Neural crest cell (in vitro differentiated cells): ENCODE measurements around the gene SMARCA2. TPM values are rescaled to one million over a fixed set of nuclear protein-coding genes. Genes with fewer than 3 reads are reported as not detected.

Experiments
- DNase-seq: peaks from one replicate; pipeline ENCODE4 v3.0.0; 2021; ENCODE audit warnings: low read depth, mixed read lengths, low spot score
- H3K27ac Mint-ChIP-seq: one replicate; pipeline ENCODE4 v1.8.0; 2021; ENCODE audit warnings: mild to moderate bottlenecking, mixed read lengths; ENCODE audit not compliant: unreplicated experiment
- H3K27me3 Mint-ChIP-seq: 2 replicates; pipeline ENCODE4 v1.8.0; 2021; ENCODE audit warnings: low read depth, mild to moderate bottlenecking, mixed read lengths
- H3K36me3 Mint-ChIP-seq: 2 replicates; pipeline ENCODE4 v1.8.0; 2021; ENCODE audit warnings: low read depth, mild to moderate bottlenecking, mixed read lengths
- H3K4me1 Mint-ChIP-seq: 2 replicates; pipeline ENCODE4 v1.8.0; 2021; ENCODE audit warnings: mixed read lengths
- H3K4me3 Mint-ChIP-seq: one replicate; pipeline ENCODE4 v1.8.0; 2021; ENCODE audit warnings: mild to moderate bottlenecking, mixed read lengths
- H3K9me3 Mint-ChIP-seq: 2 replicates; pipeline ENCODE4 v1.8.0; 2021; ENCODE audit warnings: mixed read lengths
- CTCF ChIP-seq: fragments of 200-600 bp; sonication (generic); conservative IDR thresholded peaks from 2 replicates; pipeline ENCODE4 v1.5.0; 2021; ENCODE audit warnings: antibody characterized with exemption, mild to moderate bottlenecking
- total RNA-seq: library from RNA; stranded (reverse); gene quantifications from 2 replicates; pipeline ENCODE4 v1.2.1, GENCODE V29; 2021

Gene SMARCA2
- total RNA-seq, 1 donor from 2014 or later: 19.4 TPM

- Mint-ChIP-seq H3K9me3 (peaks cover 26% of the 10 kb centered on the region), H3K4me3 (no peak overlapping the region), H3K27ac (no peak overlapping the region), H3K27me3 (no peaks in the 10 kb centered on the region), H3K36me3 (peaks cover 5% of the 10 kb centered on the region), H3K4me1 (peaks cover 51% of the 10 kb centered on the region)
- no peak for DNase-seq
- no peak for TF ChIP-seq CTCF
Observed at GRCh38 chr9:2230362-2230761, 215.2 kb downstream of the SMARCA2 start.

- DNase-seq: no peak
- Mint-ChIP-seq H3K4me1 (peaks cover 54% of the 10 kb centered on the region), H3K27me3 (no peaks in the 10 kb centered on the region), H3K9me3 (peaks cover 29% of the 10 kb centered on the region), H3K36me3 (peaks cover 5% of the 10 kb centered on the region), H3K27ac (no peak overlapping the region), H3K4me3 (no peak overlapping the region)
- no peak for TF ChIP-seq CTCF
Observed at GRCh38 chr9:2231101-2231500, 216.0 kb downstream of the SMARCA2 start.

GRCh38 chr9:2231829-2232228, 216.7 kb downstream of the SMARCA2 start:
- H3K27me3 Mint-ChIP-seq: no peaks in the 10 kb centered on the region
- TF ChIP-seq CTCF: no peak
- peaks cover 29% of the 10 kb centered on the region for H3K9me3 Mint-ChIP-seq
- H3K27ac Mint-ChIP-seq: peak overlapping the region; percentile 4
- DNase-seq: no peak
- H3K4me1 Mint-ChIP-seq: peaks cover 54% of the 10 kb centered on the region
- no peak overlapping the region for H3K4me3 Mint-ChIP-seq
- peaks cover 5% of the 10 kb centered on the region for H3K36me3 Mint-ChIP-seq

GRCh38 chr9:2233274-2233673, 218.1 kb downstream of the SMARCA2 start:
- no peak overlapping the region for H3K27ac Mint-ChIP-seq
- no peaks in the 10 kb centered on the region for H3K27me3 Mint-ChIP-seq
- H3K9me3 Mint-ChIP-seq: peaks cover 24% of the 10 kb centered on the region
- no peak overlapping the region for H3K4me3 Mint-ChIP-seq
- DNase-seq: no peak
- peaks cover 5% of the 10 kb centered on the region for H3K36me3 Mint-ChIP-seq
- peaks cover 44% of the 10 kb centered on the region for H3K4me1 Mint-ChIP-seq
- TF ChIP-seq CTCF: no peak

GRCh38 chr9:2234371-2234893, 219.3 kb downstream of the SMARCA2 start:
- peaks cover 44% of the 10 kb centered on the region for H3K4me1 Mint-ChIP-seq
- peaks cover 2% of the 10 kb centered on the region for H3K36me3 Mint-ChIP-seq
- H3K27ac Mint-ChIP-seq: no peak overlapping the region
- no peak for TF ChIP-seq CTCF
- DNase-seq: no peak
- H3K4me3 Mint-ChIP-seq: no peak overlapping the region
- peaks cover 20% of the 10 kb centered on the region for H3K9me3 Mint-ChIP-seq
- no peaks in the 10 kb centered on the region for H3K27me3 Mint-ChIP-seq
